Activated B cell treated with CpG ODN at 0.5 μM for 24 hours (primary cell): ENCODE results near the gene RPS6KA1. TPM values are rescaled to one million over a fixed set of nuclear protein-coding genes. Genes with fewer than 3 reads are reported as not detected.

Source experiments
- ATAC-seq: fragments of 200-7000 bp; cut with Tn5 transposase; one replicate; pipeline ENCODE4 v1.10.0; 2021; ENCODE audit warnings: low read depth, mild to moderate bottlenecking, moderate library complexity
- CTCF ChIA-PET: fragments of 350-600 bp; sonication (Branson Sonifier 250); formaldehyde crosslinking; loops from one replicate; lab custom pipeline; 2021; ENCODE audit warnings: antibody characterized with exemption; lab: Charles Lee
- POLR2A ChIA-PET: fragments of 350-600 bp; sonication (Branson Sonifier 250); formaldehyde crosslinking; loops from one replicate; lab custom pipeline; 2021; ENCODE audit warnings: antibody characterized with exemption; lab: Charles Lee
- DNase-seq: peaks from one replicate; pipeline ENCODE4 v3.0.0; 2022
- H3K27ac Mint-ChIP-seq: one replicate; pipeline ENCODE4 v1.8.0; 2020; ENCODE audit warnings: mixed read lengths
- H3K27me3 Mint-ChIP-seq: one replicate; pipeline ENCODE4 v1.8.0; 2021; ENCODE audit warnings: mixed read lengths
- H3K36me3 Mint-ChIP-seq: one replicate; pipeline ENCODE4 v1.8.0; 2021; ENCODE audit warnings: low read depth, mixed read lengths
- H3K4me1 Mint-ChIP-seq: one replicate; pipeline ENCODE4 v1.8.0; 2021; ENCODE audit warnings: mixed read lengths
- H3K4me3 Mint-ChIP-seq: one replicate; pipeline ENCODE4 v1.8.0; 2020; ENCODE audit warnings: mild to moderate bottlenecking, mixed read lengths
- H3K9me3 Mint-ChIP-seq: one replicate; pipeline ENCODE4 v1.8.0; 2020; ENCODE audit warnings: mixed read lengths
- intact Hi-C: fragments of 100-400 bp; cut with micrococcal nuclease; formaldehyde crosslinking; loops from one replicate; pipeline ENCODE4 v1.15.1; 2024
- total RNA-seq: library from RNA; stranded (reverse); gene quantifications from 2 replicates; pipeline ENCODE4 v1.2.3, GENCODE V29; 2022
- TF ChIP-seq, protein P1 (sequence below): fragments of 200-600 bp; IDR thresholded peaks from one replicate; pipeline ENCODE4 v1.8.0; 2022; ENCODE audit warnings: antibody characterized with exemption, mild to moderate bottlenecking

The RPS6KA1 gene
- total RNA-seq, 1 donor from 2014 or later: 150 TPM

DNA sequence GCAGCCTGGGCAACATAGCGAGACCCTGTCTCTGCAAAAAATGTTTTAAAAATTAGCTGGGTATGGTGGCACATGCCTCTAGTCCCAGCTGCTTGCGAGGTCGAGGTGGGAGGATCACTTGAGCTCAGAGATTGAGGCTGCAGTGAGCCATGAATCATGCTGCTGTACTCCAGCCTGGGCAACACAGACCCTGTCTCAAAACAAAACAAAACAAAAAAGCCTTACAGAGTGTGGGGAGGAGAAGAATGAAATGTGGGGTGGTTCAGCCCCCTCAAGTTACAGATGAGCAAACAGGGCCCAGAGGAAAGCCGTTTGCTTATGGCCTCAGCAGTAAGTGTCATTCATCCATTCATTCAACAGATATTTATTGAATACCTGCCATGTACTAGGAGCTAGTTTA lies 40.7 kb downstream of the RPS6KA1 start:
- CTCF ChIA-PET: interaction anchor here (1.1 kb wide), 1 partner anchor 32 kb away, joined by 3 read pairs; no protein-coding TSS in a partner anchor

DNA sequence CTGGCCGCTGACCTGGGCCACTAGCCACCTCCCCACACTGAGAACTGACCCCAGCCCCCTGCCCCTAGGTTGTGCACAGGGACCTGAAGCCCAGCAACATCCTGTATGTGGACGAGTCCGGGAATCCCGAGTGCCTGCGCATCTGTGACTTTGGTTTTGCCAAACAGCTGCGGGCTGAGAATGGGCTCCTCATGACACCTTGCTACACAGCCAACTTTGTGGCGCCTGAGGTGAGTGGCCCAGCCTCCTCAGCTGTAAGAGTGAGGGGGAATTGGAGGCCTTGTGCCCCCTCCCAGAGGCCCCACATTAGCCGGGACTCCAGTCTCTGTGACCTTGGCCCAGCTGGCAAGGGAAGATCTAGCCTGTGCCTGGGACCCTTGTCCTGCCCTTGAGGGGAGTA lies 41.8 kb downstream of the RPS6KA1 start:
- Mint-ChIP-seq H3K4me1 (no peaks in the 10 kb centered on the region), H3K36me3 (peaks cover 81% of the 10 kb centered on the region), H3K9me3 (no peaks in the 10 kb centered on the region), H3K27ac (no peak overlapping the region), H3K27me3 (no peaks in the 10 kb centered on the region), H3K4me3 (no peak overlapping the region)
- ATAC-seq (no peak), DNase-seq (no peak)
- POLR2A ChIA-PET: interaction anchor here (0.8 kb wide), 1 partner anchor 71 kb away, joined by 3 read pairs; no protein-coding TSS in a partner anchor
- TF ChIP-seq, protein P1, sequence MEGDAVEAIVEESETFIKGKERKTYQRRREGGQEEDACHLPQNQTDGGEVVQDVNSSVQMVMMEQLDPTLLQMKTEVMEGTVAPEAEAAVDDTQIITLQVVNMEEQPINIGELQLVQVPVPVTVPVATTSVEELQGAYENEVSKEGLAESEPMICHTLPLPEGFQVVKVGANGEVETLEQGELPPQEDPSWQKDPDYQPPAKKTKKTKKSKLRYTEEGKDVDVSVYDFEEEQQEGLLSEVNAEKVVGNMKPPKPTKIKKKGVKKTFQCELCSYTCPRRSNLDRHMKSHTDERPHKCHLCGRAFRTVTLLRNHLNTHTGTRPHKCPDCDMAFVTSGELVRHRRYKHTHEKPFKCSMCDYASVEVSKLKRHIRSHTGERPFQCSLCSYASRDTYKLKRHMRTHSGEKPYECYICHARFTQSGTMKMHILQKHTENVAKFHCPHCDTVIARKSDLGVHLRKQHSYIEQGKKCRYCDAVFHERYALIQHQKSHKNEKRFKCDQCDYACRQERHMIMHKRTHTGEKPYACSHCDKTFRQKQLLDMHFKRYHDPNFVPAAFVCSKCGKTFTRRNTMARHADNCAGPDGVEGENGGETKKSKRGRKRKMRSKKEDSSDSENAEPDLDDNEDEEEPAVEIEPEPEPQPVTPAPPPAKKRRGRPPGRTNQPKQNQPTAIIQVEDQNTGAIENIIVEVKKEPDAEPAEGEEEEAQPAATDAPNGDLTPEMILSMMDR: no peak
- CTCF ChIA-PET: no interaction called here
- intact Hi-C loops: no loop called here

More for the DNA sequence above, 40.7 kb downstream of the RPS6KA1 start:
- peaks cover 79% of the 10 kb centered on the region for H3K36me3 Mint-ChIP-seq
- H3K27me3 Mint-ChIP-seq: no peaks in the 10 kb centered on the region
- no peak overlapping the region for H3K4me3 Mint-ChIP-seq
- no peaks in the 10 kb centered on the region for H3K4me1 Mint-ChIP-seq
- intact Hi-C loops: no loop called here
- TF ChIP-seq, protein P1: no peak
- no peak overlapping the region for H3K27ac Mint-ChIP-seq
- no peak for DNase-seq
- no peaks in the 10 kb centered on the region for H3K9me3 Mint-ChIP-seq
- no peak for ATAC-seq
- POLR2A ChIA-PET: no interaction called here

DNA sequence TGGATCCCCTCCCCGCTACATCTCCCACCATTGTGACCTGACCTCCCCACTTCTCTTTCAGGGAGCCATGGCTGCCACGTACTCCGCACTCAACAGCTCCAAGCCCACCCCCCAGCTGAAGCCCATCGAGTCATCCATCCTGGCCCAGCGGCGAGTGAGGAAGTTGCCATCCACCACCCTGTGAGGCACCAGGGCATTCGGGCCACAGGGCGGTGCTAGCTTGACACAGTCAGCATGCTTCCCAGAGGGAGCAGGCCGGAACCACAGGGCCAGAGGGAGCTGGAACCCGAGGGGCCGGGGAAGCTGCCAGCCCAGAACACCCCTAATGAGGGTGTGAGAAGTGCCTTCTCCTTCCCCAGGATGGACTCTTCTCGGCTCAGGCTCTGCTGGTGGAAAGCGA lies 44.5 kb downstream of the RPS6KA1 start:
- DNase-seq (no peak), ATAC-seq (no peak)
- Mint-ChIP-seq H3K4me3 (no peak overlapping the region), H3K36me3 (peaks cover 62% of the 10 kb centered on the region), H3K9me3 (no peaks in the 10 kb centered on the region), H3K27me3 (no peaks in the 10 kb centered on the region), H3K4me1 (no peaks in the 10 kb centered on the region), H3K27ac (no peak overlapping the region)
- intact Hi-C loops: no loop called here
- TF ChIP-seq, protein P1: no peak
- ChIA-PET CTCF (no interaction called here), POLR2A (interaction anchor here (0.6 kb wide), 1 partner anchor 292 kb away, joined by 8 read pairs; no protein-coding TSS in a partner anchor)

DNA sequence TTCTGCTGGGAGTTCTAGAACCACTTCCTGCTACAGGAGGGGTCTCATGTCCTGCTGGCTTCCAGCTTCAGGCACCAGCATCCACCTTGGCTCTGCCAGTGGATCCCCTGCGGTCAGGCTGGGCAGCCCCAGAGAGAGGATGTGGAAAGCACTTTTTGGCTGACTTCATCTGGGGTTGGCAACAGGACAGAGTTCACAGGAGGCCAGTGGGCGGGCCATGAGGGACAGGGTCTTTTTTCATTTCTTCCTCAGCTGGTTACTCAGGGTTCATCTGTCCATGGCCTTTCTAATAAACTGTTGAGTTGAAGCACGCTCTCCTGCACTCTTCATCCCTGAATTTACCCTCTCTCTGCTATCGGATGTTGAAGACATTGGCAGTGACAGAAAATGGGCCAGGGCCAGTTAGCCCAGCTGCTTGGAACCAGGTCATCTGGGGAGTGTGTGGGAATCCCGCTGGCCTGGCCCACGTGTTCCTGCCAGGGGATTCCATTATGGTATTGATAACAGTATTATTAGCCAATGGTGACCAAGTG lies 45.2 kb downstream of the RPS6KA1 start:
- ChIA-PET POLR2A (no interaction called here), CTCF (no interaction called here)
- intact Hi-C loops: no loop called here
- Mint-ChIP-seq H3K27me3 (no peaks in the 10 kb centered on the region), H3K9me3 (no peaks in the 10 kb centered on the region), H3K4me3 (no peak overlapping the region), H3K27ac (no peak overlapping the region), H3K4me1 (no peaks in the 10 kb centered on the region), H3K36me3 (peaks cover 55% of the 10 kb centered on the region)
- TF ChIP-seq, protein P1: no peak
- ATAC-seq (no peak), DNase-seq (no peak)

DNA sequence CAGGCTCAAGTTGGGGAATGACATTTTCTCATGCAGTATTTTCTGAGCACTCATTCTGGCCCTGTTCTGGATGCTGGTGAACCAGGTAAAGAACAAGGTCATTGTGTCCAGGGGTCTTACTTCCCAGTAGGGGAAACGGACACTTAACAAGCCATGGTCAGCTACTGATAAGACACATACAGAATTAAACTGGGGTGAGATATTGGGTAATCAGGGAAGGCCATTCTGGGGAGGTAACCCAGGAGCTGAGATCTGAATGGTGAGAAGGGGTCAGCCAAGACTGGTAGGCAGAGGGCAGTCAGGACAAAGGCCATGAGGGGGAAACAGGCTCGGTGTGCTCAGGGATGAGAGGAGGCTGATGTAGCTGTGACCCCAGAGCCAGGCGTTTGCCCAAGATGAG lies 45.8 kb downstream of the RPS6KA1 start:
- POLR2A ChIA-PET: no interaction called here
- intact Hi-C loops: no loop called here
- peaks cover 49% of the 10 kb centered on the region for H3K36me3 Mint-ChIP-seq
- no peak overlapping the region for H3K4me3 Mint-ChIP-seq
- ATAC-seq (no peak), DNase-seq (no peak)
- TF ChIP-seq, protein P1: no peak
- H3K27me3 Mint-ChIP-seq: no peaks in the 10 kb centered on the region
- no peaks in the 10 kb centered on the region for H3K9me3 Mint-ChIP-seq
- peak overlapping the region; percentile 10 for H3K27ac Mint-ChIP-seq
- CTCF ChIA-PET: no interaction called here
- H3K4me1 Mint-ChIP-seq: no peaks in the 10 kb centered on the region
